Stimulated activated CD4-positive, alpha-beta T cell treated with anti-CD3 and anti-CD28 coated beads, Interleukin-15, amount 100 ng/mL, for 24 hours (primary cell): ENCODE results near the gene WBP1L.

Experiments
- DNase-seq: peaks from one replicate; pipeline ENCODE4 v3.0.0-alpha.2; 2020

The WBP1L gene

GRCh38 chr10:102781090-102781920, 37.6 kb downstream of the WBP1L start:
- DNase-seq, result no peak

- DNase-seq, result no peak
These were observed 38.3 kb downstream of the WBP1L start for GRCh38 chr10:102781921-102782557.

- no peak for DNase-seq
These were observed 39.2 kb downstream of the WBP1L start for GRCh38 chr10:102782673-102783551.

- DNase-seq, result no peak
These were observed 39.8 kb downstream of the WBP1L start for GRCh38 chr10:102783568-102783967.

GRCh38 chr10:102785818-102786217, 42.1 kb downstream of the WBP1L start:
- DNase-seq, result no peak

GRCh38 chr10:102791754-102792395, 48.1 kb downstream of the WBP1L start:
- no peak for DNase-seq

- DNase-seq, result no peak
These were observed 52.0 kb downstream of the WBP1L start for GRCh38 chr10:102795453-102796406.

GRCh38 chr10:102796407-102797176, 52.8 kb downstream of the WBP1L start:
- DNase-seq, result peak; percentile 73

GRCh38 chr10:102799691-102800471, 56.1 kb downstream of the WBP1L start:
- no peak for DNase-seq

- DNase-seq, result no peak
These were observed 57.0 kb downstream of the WBP1L start for GRCh38 chr10:102800611-102801335.

- no peak for DNase-seq
These were observed 57.7 kb downstream of the WBP1L start for GRCh38 chr10:102801496-102801895.

GRCh38 chr10:102801978-102802377, 58.2 kb downstream of the WBP1L start:
- DNase-seq, result no peak

- DNase-seq, result peak; percentile 15
These were observed 59.3 kb downstream of the WBP1L start for GRCh38 chr10:102802920-102803534.

- no peak for DNase-seq
These were observed 60.8 kb downstream of the WBP1L start for GRCh38 chr10:102804382-102805055.

GRCh38 chr10:102808380-102808779, 64.6 kb downstream of the WBP1L start:
- no peak for DNase-seq

- DNase-seq, result no peak
These were observed 67.6 kb downstream of the WBP1L start for GRCh38 chr10:102811346-102811745.

- no peak for DNase-seq
These were observed 68.6 kb downstream of the WBP1L start for GRCh38 chr10:102812231-102812876.
